GM12864 (cell line): ENCODE measurements around the gene SPDYE5.

ENCODE experiments used
- DNase-seq: peaks from one replicate; pipeline ENCODE4 v3.0.0-alpha.2; 2011; ENCODE audit warnings: low read depth
- H3K4me3 ChIP-seq: 2 replicates; pipeline ENCODE4 v1.5.1; 2011; ENCODE audit warnings: mild to moderate bottlenecking, low read depth, low read length, control low read depth
- TF ChIP-seq, protein P1 (sequence below): IDR thresholded peaks from 2 replicates; pipeline ENCODE4 v1.5.1; 2011; ENCODE audit warnings: low read depth, mild to moderate bottlenecking, moderate library complexity, low read length, control low read depth, inconsistent platforms; ENCODE audit errors: missing control alignments

SPDYE5 gene

DNA sequence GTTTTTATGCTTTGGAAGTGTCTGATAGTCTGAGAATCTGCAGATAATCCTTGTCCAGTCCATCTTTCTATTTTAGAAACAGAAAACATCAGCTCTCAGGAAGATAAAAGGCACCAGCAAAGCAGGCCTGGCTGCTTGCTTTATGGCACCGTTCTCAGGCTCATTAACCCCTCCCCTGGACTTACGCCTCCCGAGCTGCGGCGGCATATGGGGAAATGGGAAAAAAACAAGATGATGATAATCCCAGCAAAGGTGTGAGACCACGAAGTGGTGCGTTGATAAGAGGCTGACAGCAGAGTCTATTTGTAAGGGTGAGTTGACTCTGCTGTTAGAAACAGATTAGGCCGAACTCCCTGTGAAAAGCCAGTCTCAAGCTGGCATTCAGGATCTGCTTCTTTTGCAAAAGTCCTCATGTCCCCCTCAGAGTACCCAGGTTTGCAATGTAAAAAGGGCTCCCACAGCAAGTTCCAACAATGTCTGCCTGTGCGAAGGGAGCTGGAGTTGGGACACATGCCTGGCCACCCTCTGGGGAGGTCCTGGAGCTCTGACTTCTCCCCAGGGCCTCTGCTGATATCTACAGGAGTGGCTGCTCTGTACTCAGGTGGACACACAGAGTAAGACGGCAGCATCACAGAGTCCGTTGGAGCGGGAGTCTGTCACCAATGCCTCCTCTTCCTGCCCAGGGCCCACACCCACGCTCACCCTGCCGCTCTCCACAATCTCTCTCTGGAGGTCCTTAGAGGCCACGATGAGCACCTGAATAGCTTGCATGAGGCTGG is 54.3 kb downstream of the SPDYE5 start:
- TF ChIP-seq, protein P1, sequence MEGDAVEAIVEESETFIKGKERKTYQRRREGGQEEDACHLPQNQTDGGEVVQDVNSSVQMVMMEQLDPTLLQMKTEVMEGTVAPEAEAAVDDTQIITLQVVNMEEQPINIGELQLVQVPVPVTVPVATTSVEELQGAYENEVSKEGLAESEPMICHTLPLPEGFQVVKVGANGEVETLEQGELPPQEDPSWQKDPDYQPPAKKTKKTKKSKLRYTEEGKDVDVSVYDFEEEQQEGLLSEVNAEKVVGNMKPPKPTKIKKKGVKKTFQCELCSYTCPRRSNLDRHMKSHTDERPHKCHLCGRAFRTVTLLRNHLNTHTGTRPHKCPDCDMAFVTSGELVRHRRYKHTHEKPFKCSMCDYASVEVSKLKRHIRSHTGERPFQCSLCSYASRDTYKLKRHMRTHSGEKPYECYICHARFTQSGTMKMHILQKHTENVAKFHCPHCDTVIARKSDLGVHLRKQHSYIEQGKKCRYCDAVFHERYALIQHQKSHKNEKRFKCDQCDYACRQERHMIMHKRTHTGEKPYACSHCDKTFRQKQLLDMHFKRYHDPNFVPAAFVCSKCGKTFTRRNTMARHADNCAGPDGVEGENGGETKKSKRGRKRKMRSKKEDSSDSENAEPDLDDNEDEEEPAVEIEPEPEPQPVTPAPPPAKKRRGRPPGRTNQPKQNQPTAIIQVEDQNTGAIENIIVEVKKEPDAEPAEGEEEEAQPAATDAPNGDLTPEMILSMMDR = no peak
- no peak overlapping the region for H3K4me3 ChIP-seq
- no peak for DNase-seq
